ENCODE results near the gene EDN3.
"Not testable (repeated sequence)": the region's sequence is repeated elsewhere in the genome, so short reads cannot be mapped to it uniquely, and the experiment has no call there.

EDN3 gene

GRCh38 chr20:59336540-59336939, 36.1 kb downstream of the EDN3 start:
- no peak for DNase-seq (ENCODE audit: low spot score)

GRCh38 chr20:59338444-59338843, 38.0 kb downstream of the EDN3 start:
- DNase-seq (ENCODE audit: low spot score), result not testable (repeated sequence)

GRCh38 chr20:59340201-59340885, 39.9 kb downstream of the EDN3 start:
- no peak for DNase-seq (ENCODE audit: low spot score)

- DNase-seq (ENCODE audit: low spot score), result peak; percentile 5
These were observed 41.0 kb downstream of the EDN3 start for GRCh38 chr20:59341285-59342022.

- no peak for DNase-seq (ENCODE audit: low spot score)
These were observed 41.9 kb downstream of the EDN3 start for GRCh38 chr20:59342023-59342957.

- DNase-seq (ENCODE audit: low spot score), result no peak
These were observed 45.6 kb downstream of the EDN3 start for GRCh38 chr20:59346061-59346460.

GRCh38 chr20:59349277-59349676, 48.9 kb downstream of the EDN3 start:
- no peak for DNase-seq (ENCODE audit: low spot score)

- DNase-seq (ENCODE audit: low spot score), result no peak
These were observed 50.1 kb downstream of the EDN3 start for GRCh38 chr20:59350330-59351156.

GRCh38 chr20:59351157-59352040, 51.0 kb downstream of the EDN3 start:
- DNase-seq (ENCODE audit: low spot score), result no peak

GRCh38 chr20:59352541-59352940, 52.1 kb downstream of the EDN3 start:
- no peak for DNase-seq (ENCODE audit: low spot score)

- no peak for DNase-seq (ENCODE audit: low spot score)
These were observed 52.6 kb downstream of the EDN3 start for GRCh38 chr20:59352990-59353389.

- DNase-seq (ENCODE audit: low spot score), result no peak
These were observed 54.0 kb downstream of the EDN3 start for GRCh38 chr20:59354460-59354859.

GRCh38 chr20:59355242-59355641, 54.8 kb downstream of the EDN3 start:
- no peak for DNase-seq (ENCODE audit: low spot score)

GRCh38 chr20:59356662-59357165, 56.3 kb downstream of the EDN3 start:
- DNase-seq (ENCODE audit: low spot score), result no peak

- not testable (repeated sequence) for DNase-seq (ENCODE audit: low spot score)
These were observed 58.4 kb downstream of the EDN3 start for GRCh38 chr20:59358793-59359192.

GRCh38 chr20:59359906-59360725, 59.7 kb downstream of the EDN3 start:
- no peak for DNase-seq (ENCODE audit: low spot score)

GRCh38 chr20:59360934-59361333, 60.5 kb downstream of the EDN3 start:
- DNase-seq (ENCODE audit: low spot score), result no peak

- no peak for DNase-seq (ENCODE audit: low spot score)
These were observed 61.0 kb downstream of the EDN3 start for GRCh38 chr20:59361411-59361810.

GRCh38 chr20:59363101-59363500, 62.7 kb downstream of the EDN3 start:
- no peak for DNase-seq (ENCODE audit: low spot score)

Measured in globus pallidus (tissue), 1 donor.